Liver (tissue), 9 donors: ENCODE measurements around the gene FNIP1. TPM values are rescaled to one million over a fixed set of nuclear protein-coding genes. Genes with fewer than 3 reads are reported as not detected.
"Not testable (repeated sequence)": the region's sequence is repeated elsewhere in the genome, so short reads cannot be mapped to it uniquely, and the experiment has no call there.

Source experiments
- DNase-seq: peaks from one replicate; pipeline ENCODE4 v3.0.0-alpha.2; 2017; ENCODE audit warnings: low spot score
- H3K27ac ChIP-seq, 2 donors: one replicate each; pipeline ENCODE4 v1.7.0; 2013; ENCODE audit warnings: inconsistent platforms in 2 of 2, low read length in 2 of 2, control low read depth in 1 of 2, low read depth in 1 of 2, mild to moderate bottlenecking in 1 of 2
- H3K27me3 ChIP-seq, 4 donors: one replicate each; pipeline versions ENCODE4 v1.6.1 to v1.7.0; 2013; ENCODE audit warnings: low read length in 3 of 4, inconsistent platforms in 1 of 4, mild to moderate bottlenecking in 1 of 4, moderate library complexity in 1 of 4; ENCODE audit not compliant: control insufficient read depth in 4 of 4, insufficient read depth in 4 of 4
- H3K36me3 ChIP-seq, 4 donors: one replicate each; pipeline versions ENCODE4 v1.6.1 to v1.7.0; 2013; ENCODE audit warnings: low read length in 3 of 4, mild to moderate bottlenecking in 3 of 4, low read depth in 1 of 4, moderate library complexity in 1 of 4; ENCODE audit not compliant: control insufficient read depth in 4 of 4, insufficient read depth in 3 of 4
- H3K4me1 ChIP-seq, 4 donors: one replicate each; pipeline versions ENCODE4 v1.6.1 to v1.7.0; 2013; ENCODE audit warnings: low read length in 3 of 4, mild to moderate bottlenecking in 3 of 4, moderate library complexity in 1 of 4; ENCODE audit not compliant: control insufficient read depth in 4 of 4, insufficient read depth in 4 of 4
- H3K4me3 ChIP-seq, 3 donors: one replicate each; pipeline versions ENCODE4 v1.6.1 to v1.7.0; 2013; ENCODE audit warnings: low read length in 3 of 3, control low read depth in 1 of 3, low read depth in 1 of 3, mild to moderate bottlenecking in 1 of 3
- H3K9ac ChIP-seq, 2 donors: one replicate each; pipeline ENCODE4 v1.7.0; 2013; ENCODE audit warnings: low read length in 2 of 2, mild to moderate bottlenecking in 2 of 2, moderate library complexity in 2 of 2, control low read depth in 1 of 2, low read depth in 1 of 2
- H3K9me3 ChIP-seq, 4 donors: one replicate each; pipeline versions ENCODE4 v1.6.1 to v1.7.0; 2013; ENCODE audit warnings: low read length in 3 of 4; ENCODE audit not compliant: control insufficient read depth in 4 of 4
- ATF3 ChIP-seq: IDR thresholded peaks from 2 replicates; pipeline ENCODE4 v1.6.1; 2016; ENCODE audit warnings: antibody characterized with exemption
- CTCF ChIP-seq: fragments of 150-350 bp; IDR thresholded peaks from 2 replicates; pipeline ENCODE4 v1.5.1; 2017; ENCODE audit warnings: improper control_type of control experiment, low read depth, low read length; ENCODE audit not compliant: missing input control
- EGR1 ChIP-seq, 2 donors: IDR thresholded peaks; 2 replicates each; pipeline ENCODE4 v1.6.1; 2016 to 2018; ENCODE audit warnings: antibody characterized with exemption in 2 of 2, low read depth in 2 of 2
- FOXA1 ChIP-seq: IDR thresholded peaks from 2 replicates; pipeline ENCODE4 v1.6.1; 2016; ENCODE audit warnings: antibody characterized with exemption
- FOXA2 ChIP-seq: IDR thresholded peaks from 2 replicates; pipeline ENCODE4 v1.6.1; 2016; ENCODE audit warnings: antibody characterized with exemption
- GABPA ChIP-seq, 2 donors: IDR thresholded peaks in 1 of 2; conservative IDR thresholded peaks in 1 of 2; 2 replicates each; pipeline ENCODE4 v1.6.1; 2016; ENCODE audit warnings: antibody characterized with exemption in 2 of 2, mild to moderate bottlenecking in 1 of 2, moderate library complexity in 1 of 2
- HNF4A ChIP-seq, 2 donors: conservative IDR thresholded peaks; 2 replicates each; pipeline ENCODE4 v1.6.1; 2016; ENCODE audit warnings: antibody characterized with exemption in 2 of 2, mild to moderate bottlenecking in 2 of 2
- JUND ChIP-seq, 2 donors: IDR thresholded peaks; 2 replicates each; pipeline ENCODE4 v1.6.1; 2016; ENCODE audit warnings: antibody characterized with exemption in 2 of 2
- MAX ChIP-seq: IDR thresholded peaks from 2 replicates; pipeline ENCODE4 v1.6.1; 2016; ENCODE audit warnings: antibody characterized with exemption
- NR2F2 ChIP-seq: IDR thresholded peaks from 2 replicates; pipeline ENCODE4 v1.6.1; 2016; ENCODE audit warnings: antibody characterized with exemption
- TAF1 ChIP-seq: conservative IDR thresholded peaks from 2 replicates; pipeline ENCODE4 v1.6.1; 2016; ENCODE audit warnings: antibody characterized with exemption, mild to moderate bottlenecking
- ZBTB33 ChIP-seq: IDR thresholded peaks from 2 replicates; pipeline ENCODE4 v1.6.1; 2016; ENCODE audit warnings: antibody characterized with exemption
- WGBS: extraction: QIAGEN DNeasy Blood & Tissue Kit; methylation state at CpG from one replicate; pipeline ENCODE4 v1.1.7; 2013; 5-methylcytosine and 5-hydroxymethylcytosine counted together
- polyA plus RNA-seq, 2 donors: library from polyadenylated mRNA; stranded (reverse) in 1 of 2; unstranded in 1 of 2; fragments of 200-250 nt in 1 of 2; fragments of >200 nt in 1 of 2; fragmentation: Nextera tagmentation in 1 of 2; extraction: Ambion mirVana in 1 of 2; gene quantifications; one replicate each; pipeline versions ENCODE4 v1.2.1 to v1.2.3, GENCODE V29; 2013 to 2015
- total RNA-seq, 2 donors: library from RNA; depleted of rRNA; stranded (reverse); fragments of >200 nt; gene quantifications; one replicate each; pipeline ENCODE4 v1.2.3, GENCODE V29; 2014
- donor health status: healthy.
- donor health status: healthy.
- donor health status: healthy.
- donor health status: healthy.
- donor health status: healthy.

FNIP1 gene
- total and polyA plus RNA-seq, 4 donors, result 3.7 to 34.0 (median 13.8) TPM

GRCh38 chr5:131845828-131846227 is 49.0 kb upstream of the FNIP1 start:
- Histone ChIP-seq H3K27me3 (no peaks in the 10 kb centered on the region), H3K36me3 (no peaks in the 10 kb centered on the region), H3K4me3 (no peak overlapping the region), H3K27ac (no peak overlapping the region), H3K9ac (no peak overlapping the region), H3K4me1 (no peaks in the 10 kb centered on the region), H3K9me3 (peaks cover 4 to 13% (median 6%) of the 10 kb centered on the region in 4 donors)
- TF ChIP-seq CTCF (no peak), TAF1 (no peak), MAX (no peak), FOXA1 (no peak), JUND (IDR thresholded peaks at IDR 0.05) (no peak), NR2F2 (no peak), ZBTB33 (no peak), ATF3 (no peak), HNF4A (conservative IDR thresholded peaks at IDR 0.05) (no peak), EGR1 (IDR thresholded peaks at IDR 0.05; ENCODE audit: low read depth in 2 of 2) (no peak), FOXA2 (no peak), GABPA (IDR thresholded peaks at IDR 0.05 in 1 of 2, conservative IDR thresholded peaks at IDR 0.05 in 1 of 2) (no peak)
- DNase-seq, result no peak

GRCh38 chr5:131842971-131843370 is 46.2 kb upstream of the FNIP1 start:
- not testable (repeated sequence) for H3K4me3 ChIP-seq, H3K4me1 ChIP-seq, H3K36me3 ChIP-seq, H3K27me3 ChIP-seq, H3K9ac ChIP-seq, H3K27ac ChIP-seq, DNase-seq
- H3K9me3 ChIP-seq, result peaks cover 2 to 15% (median 3%) of the 10 kb centered on the region in 4 donors
- WGBS, result 85% methylated on average over 1 of the region's 1 CpG

GRCh38 chr5:131832702-131833101 is 35.9 kb upstream of the FNIP1 start:
- H3K27me3 ChIP-seq, H3K36me3 ChIP-seq, H3K27ac ChIP-seq, H3K4me1 ChIP-seq, DNase-seq, H3K9ac ChIP-seq, H3K9me3 ChIP-seq, H3K4me3 ChIP-seq: not testable (repeated sequence)
- 98% methylated on average over 2 of the region's 2 CpGs for WGBS
